Measurements from ENCODE around the gene LRRFIP1.

LRRFIP1 gene

DNA sequence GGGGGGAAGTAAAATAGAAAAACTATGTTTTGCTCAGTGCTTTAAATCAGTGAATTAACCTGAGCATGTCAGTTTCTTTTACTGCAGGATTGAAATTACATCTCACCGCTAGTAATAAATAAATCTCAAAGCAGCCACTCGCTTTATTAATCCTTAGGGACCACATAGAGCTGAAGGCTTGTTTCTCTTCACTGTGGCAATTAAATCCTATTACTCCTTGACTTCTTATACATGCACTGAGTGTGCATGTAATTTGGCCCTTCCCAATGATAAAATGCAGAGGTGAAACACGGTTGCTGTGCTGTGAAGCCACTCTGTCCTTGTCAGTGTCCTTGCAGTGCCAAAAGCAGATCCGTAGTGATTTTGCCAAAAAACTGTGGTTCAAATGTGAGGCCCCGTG is 94.1 kb downstream of the LRRFIP1 start:
- no peak for DNase-seq

DNA sequence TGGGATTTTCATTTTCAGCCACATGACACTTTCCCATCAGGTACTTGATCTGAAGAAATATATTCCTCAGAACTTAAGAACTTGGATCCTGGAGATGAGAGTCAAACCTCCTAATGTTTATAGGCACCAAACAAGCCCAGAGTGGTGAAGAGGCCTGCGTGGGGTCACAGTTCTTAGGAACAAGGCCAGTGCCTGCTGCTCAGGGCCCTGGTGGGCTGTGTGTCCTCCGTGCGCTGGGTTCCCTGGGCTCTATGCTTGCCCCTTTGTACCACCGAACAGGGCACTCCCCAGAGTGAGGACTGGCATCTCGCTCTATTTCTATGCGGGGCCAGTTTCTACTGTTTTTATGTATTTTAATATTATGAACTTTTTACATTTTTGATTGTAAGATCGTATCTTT is 95.2 kb downstream of the LRRFIP1 start:
- no peak for DNase-seq

- DNase-seq, result no peak
Measured at GRCh38 chr2:237723023-237723422, 95.6 kb downstream of the LRRFIP1 start.

DNA sequence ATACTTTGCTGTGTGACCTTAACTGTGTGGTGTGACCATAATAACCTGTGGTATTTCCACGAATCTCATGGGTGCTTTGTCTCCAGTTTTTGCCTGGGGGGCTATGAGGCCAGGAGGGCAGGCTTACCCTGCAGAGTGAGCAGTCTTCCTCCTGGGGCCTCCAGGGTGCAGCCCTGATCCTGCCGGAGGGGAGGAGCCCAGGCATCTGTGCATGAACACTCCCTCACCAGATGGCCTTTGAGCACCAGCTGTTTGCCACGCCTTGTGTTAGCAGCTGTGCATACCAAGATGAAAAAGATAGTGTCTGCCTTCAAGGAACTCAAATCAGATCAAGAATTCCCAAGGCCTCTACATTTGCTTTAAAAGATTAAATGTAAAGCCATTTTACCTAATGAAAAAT is 96.2 kb downstream of the LRRFIP1 start:
- DNase-seq, result no peak

GRCh38 chr2:237724811-237725478 is 97.6 kb downstream of the LRRFIP1 start:
- DNase-seq, result no peak

DNA sequence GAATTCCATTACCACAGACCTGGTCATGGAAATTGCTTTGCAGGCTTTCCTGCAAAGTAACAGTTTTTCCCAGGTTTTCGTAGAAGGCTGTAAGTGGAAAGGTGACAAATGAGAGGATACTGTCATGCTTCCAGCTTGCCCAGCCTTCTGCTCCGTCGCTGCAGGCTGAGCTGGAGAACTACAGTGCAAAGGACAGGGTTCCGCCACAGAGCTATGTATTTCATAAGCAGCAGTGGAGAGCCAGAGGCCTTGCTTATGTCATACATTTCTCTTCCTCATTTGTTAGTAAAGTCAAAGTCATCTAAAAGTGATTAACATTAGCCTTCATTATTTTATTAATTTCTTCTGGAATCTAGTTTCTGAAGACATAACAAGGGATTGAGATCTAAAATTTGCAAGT is 98.3 kb downstream of the LRRFIP1 start:
- DNase-seq, result no peak

- DNase-seq, result no peak
Measured at GRCh38 chr2:237726401-237726830, 99.0 kb downstream of the LRRFIP1 start.

GRCh38 chr2:237727363-237727762 is 100.0 kb downstream of the LRRFIP1 start:
- DNase-seq, result no peak

DNA sequence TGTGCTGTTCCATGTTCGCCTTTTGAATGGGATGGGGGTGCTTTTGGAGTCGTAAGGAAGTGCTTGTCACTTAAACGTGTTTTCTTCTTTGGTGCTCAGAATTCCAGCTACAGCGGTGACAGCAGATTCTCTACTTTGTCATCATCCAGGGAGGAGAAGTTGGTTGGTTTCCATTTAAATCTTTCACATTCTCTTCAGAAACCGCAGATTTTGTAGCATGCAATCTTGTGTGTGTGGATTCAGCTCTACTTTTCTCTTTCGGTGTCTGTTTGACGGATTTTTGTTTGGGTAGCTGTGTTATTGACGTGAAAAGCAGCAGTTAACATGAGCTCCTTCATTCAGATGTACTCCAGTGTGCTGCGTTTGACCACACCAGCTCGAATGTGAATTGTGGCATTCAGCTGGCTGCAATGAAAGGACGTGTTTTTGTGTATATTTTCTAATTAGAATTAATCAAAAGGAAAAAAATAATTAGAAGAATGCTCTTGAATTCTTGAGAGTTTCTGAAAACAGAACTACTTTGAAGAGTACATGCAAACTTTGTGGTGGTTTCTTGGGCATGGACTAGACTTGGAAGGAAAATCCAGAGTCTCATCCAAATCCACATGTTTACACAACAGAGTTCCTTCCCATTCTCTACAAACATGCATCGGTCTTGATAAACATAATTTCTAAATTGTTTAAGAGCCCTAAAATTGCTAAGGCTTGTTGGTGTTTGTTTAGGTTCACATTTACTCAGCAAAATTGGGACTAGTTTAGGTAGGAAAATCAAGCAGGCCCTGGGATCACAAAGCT is 102.5 kb downstream of the LRRFIP1 start:
- no peak for DNase-seq

- no peak for DNase-seq
Measured at GRCh38 chr2:237731663-237732062, 104.3 kb downstream of the LRRFIP1 start.

- DNase-seq, result no peak
Measured at GRCh38 chr2:237732070-237732469, 104.7 kb downstream of the LRRFIP1 start.

- DNase-seq, result peak in 6 of 58 donors; percentile 9 to 35 (median 15)
Measured at GRCh38 chr2:237732790-237733381, 105.5 kb downstream of the LRRFIP1 start.

DNA sequence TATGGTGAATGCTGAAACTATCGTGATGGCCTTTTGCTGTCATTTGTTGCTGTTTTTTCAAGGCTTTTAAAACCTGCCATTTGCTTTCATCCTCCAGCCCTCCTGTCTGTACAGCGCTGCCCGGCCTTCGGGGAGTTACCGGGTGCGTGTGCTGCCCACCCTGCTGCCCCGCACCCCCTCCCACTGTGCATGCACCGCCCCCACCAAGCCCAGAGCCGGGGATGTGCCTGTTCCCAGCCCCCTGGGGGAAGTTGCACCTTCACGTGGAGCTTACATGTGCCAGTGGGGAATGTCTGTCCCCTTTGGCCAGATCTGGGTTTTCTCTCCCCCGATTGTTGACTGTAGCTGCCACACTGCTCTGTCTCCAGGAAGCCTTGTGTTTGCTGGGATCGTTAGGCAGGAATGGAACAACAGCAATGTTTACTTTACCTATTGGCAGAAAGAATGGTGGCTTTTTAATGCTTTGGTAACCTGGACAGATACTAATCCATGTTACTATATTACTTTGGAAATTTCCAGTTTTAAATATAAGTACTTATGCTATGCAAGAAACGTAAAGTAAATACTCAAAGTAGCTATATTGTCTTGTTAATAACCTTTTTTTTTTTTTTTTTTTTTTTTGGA is 106.4 kb downstream of the LRRFIP1 start:
- DNase-seq, result no peak

- no peak for DNase-seq
Measured at GRCh38 chr2:237734905-237735623, 107.7 kb downstream of the LRRFIP1 start.

GRCh38 chr2:237735798-237736197 is 108.4 kb downstream of the LRRFIP1 start:
- no peak for DNase-seq

- DNase-seq, result no peak
Measured at GRCh38 chr2:237736783-237737182, 109.4 kb downstream of the LRRFIP1 start.

DNA sequence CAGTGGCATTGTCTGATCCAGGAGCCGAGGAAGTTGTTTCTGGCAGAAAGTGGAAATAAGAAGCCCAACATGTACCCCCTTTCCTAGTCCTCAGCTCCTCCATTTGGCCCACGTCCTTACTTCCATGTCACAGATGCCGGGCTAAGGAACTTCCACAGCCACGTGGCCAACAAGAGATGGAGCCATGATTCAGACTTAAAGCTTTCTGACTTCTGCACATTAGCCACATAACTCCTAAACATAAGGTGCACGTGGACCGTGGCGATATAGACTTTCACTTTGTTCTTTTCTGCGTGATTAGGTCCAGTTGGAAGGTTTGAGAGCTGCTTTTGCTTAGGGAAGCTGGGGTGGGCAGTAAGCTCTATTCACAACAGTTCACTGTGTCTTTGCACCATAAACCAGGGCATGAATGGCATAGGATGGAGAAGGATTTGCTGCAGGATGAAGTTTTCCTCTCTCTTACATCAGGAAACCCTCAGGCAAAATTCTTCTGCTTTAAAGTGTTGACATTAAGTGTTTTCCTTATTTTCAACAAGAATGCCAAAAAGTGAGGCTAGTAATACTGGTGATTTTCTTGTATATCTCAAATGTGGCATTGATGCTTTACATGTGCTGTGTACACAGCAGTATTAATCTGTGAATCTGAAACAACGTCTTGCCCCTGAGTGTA is 109.9 kb downstream of the LRRFIP1 start:
- no peak for DNase-seq

GRCh38 chr2:237738255-237738654 is 110.9 kb downstream of the LRRFIP1 start:
- no peak for DNase-seq

- DNase-seq, result no peak
Measured at GRCh38 chr2:237739101-237739500, 111.7 kb downstream of the LRRFIP1 start.

GRCh38 chr2:237742191-237742590 is 114.8 kb downstream of the LRRFIP1 start:
- DNase-seq, result no peak

- no peak for DNase-seq
Measured at GRCh38 chr2:237742614-237743013, 115.2 kb downstream of the LRRFIP1 start.
